HepG2 (cell line): ENCODE data around the gene FNDC8. TPM values are rescaled to one million over a fixed set of nuclear protein-coding genes. Genes with fewer than 3 reads are reported as not detected.

Source experiments
- BCL6 ChIP-seq: IDR thresholded peaks from 2 replicates; pipeline ENCODE4 v1.6.1; 2016; ENCODE audit warnings: missing genetic modification reagents, missing compliant biosample characterization
- CENPT ChIP-seq: sonication (generic); formaldehyde crosslinking; IDR thresholded peaks from 2 replicates; pipeline ENCODE4 v1.8.0; 2022; ENCODE audit warnings: low read depth, mild to moderate bottlenecking, moderate library complexity, missing genetic modification reagents
- FIP1L1 ChIP-seq: fragments of 200-400 bp; formaldehyde crosslinking; IDR thresholded peaks from 2 replicates; pipeline ENCODE4 v1.6.1; 2018; ENCODE audit warnings: low read depth, mild to moderate bottlenecking, low read length, moderate library complexity, borderline replicate concordance; ENCODE audit not compliant: insufficient read depth
- GATAD1 ChIP-seq: IDR thresholded peaks from 2 replicates; pipeline ENCODE4 v1.6.1; 2016; ENCODE audit warnings: missing genetic modification reagents, missing compliant biosample characterization
- KDM3A ChIP-seq: IDR thresholded peaks from 2 replicates; pipeline ENCODE4 v1.6.1; 2018; ENCODE audit warnings: low read depth, missing compliant biosample characterization
- NBN ChIP-seq: fragments of 450-650 bp; conservative IDR thresholded peaks from 2 replicates; pipeline ENCODE4 v1.6.1; 2017
- SIN3B ChIP-seq: fragments of 150-350 bp; IDR thresholded peaks from 2 replicates; pipeline ENCODE4 v1.6.1; 2014; ENCODE audit warnings: low read length
- SMAD3 ChIP-seq: sonication (generic); formaldehyde crosslinking; IDR thresholded peaks from 2 replicates; pipeline ENCODE4 v1.4.0; 2020; ENCODE audit warnings: missing genetic modification reagents
- TAF1 ChIP-seq: sonication (generic); formaldehyde crosslinking; IDR thresholded peaks from 2 replicates; pipeline ENCODE4 v1.4.0; 2020; ENCODE audit warnings: missing genetic modification reagents
- TBX3 ChIP-seq: fragments of 450-650 bp; IDR thresholded peaks from 2 replicates; pipeline ENCODE4 v1.6.1; 2017; ENCODE audit warnings: antibody characterized with exemption, mild to moderate bottlenecking, inconsistent platforms, borderline replicate concordance
- WIZ ChIP-seq: sonication (generic); formaldehyde crosslinking; IDR thresholded peaks from 2 replicates; pipeline ENCODE4 v1.5.1; 2020; ENCODE audit warnings: mild to moderate bottlenecking, missing genetic modification reagents
- ZBTB8A ChIP-seq: sonication (generic); formaldehyde crosslinking; IDR thresholded peaks from 2 replicates; pipeline ENCODE4 v1.4.0; 2020; ENCODE audit warnings: mild to moderate bottlenecking, low read depth, missing genetic modification reagents, borderline replicate concordance
- ZNF160 ChIP-seq: sonication (generic); formaldehyde crosslinking; IDR thresholded peaks from 2 replicates; pipeline ENCODE4 v1.8.0; 2022; ENCODE audit warnings: mild to moderate bottlenecking, inconsistent platforms, missing genetic modification reagents
- ZNF749 ChIP-seq: sonication (generic); formaldehyde crosslinking; IDR thresholded peaks from 2 replicates; pipeline ENCODE4 v1.8.0; 2022; ENCODE audit warnings: mild to moderate bottlenecking, missing genetic modification reagents, moderate library complexity, borderline replicate concordance
- polyA plus RNA-seq, 8 experiments: library from polyadenylated mRNA; depleted of rRNA in 3 of 8; stranded (reverse) in 7 of 8; unstranded in 1 of 8; fragments of >200 nt; fragmentation: Illumina TruSeq in 4 of 8; extraction: Trizol in 4 of 8; gene quantifications; 2 replicates each; pipeline versions ENCODE4 v1.2.1 to v1.2.3, GENCODE V29; 2011 to 2016; ENCODE audit warnings: low read depth in 4 of 8, missing spikeins in 1 of 8, mixed read lengths in 1 of 8; ENCODE audit not compliant: insufficient read depth in 1 of 8
- total RNA-seq, 5 experiments: library from RNA; depleted of rRNA; stranded (reverse); fragments of >200 nt; fragmentation: Illumina TruSeq; extraction: Trizol; gene quantifications; 2 replicates each; pipeline ENCODE4 v1.2.3, GENCODE V29; 2016; ENCODE audit warnings: low read depth in 1 of 5
- TF ChIP-seq, protein P1 (sequence below): sonication (generic); formaldehyde crosslinking; conservative IDR thresholded peaks from 2 replicates; pipeline ENCODE4 v1.4.0; 2020; ENCODE audit warnings: missing genetic modification reagents
- TF ChIP-seq, protein P2 (sequence below): sonication (generic); formaldehyde crosslinking; IDR thresholded peaks from 2 replicates; pipeline ENCODE4 v1.4.0; 2020; ENCODE audit warnings: missing genetic modification reagents
- TF ChIP-seq, protein P3 (sequence below): conservative IDR thresholded peaks from 2 replicates; pipeline ENCODE4 v1.6.1; 2018; ENCODE audit warnings: missing genetic modification reagents
- TF ChIP-seq, protein P4 (sequence below): sonication (generic); formaldehyde crosslinking; IDR thresholded peaks from 2 replicates; pipeline ENCODE4 v1.5.0; 2020; ENCODE audit warnings: mild to moderate bottlenecking, missing genetic modification reagents
- TF ChIP-seq, protein P5 (sequence below): sonication (generic); formaldehyde crosslinking; IDR thresholded peaks from 2 replicates; pipeline ENCODE4 v1.5.0; 2020; ENCODE audit warnings: missing genetic modification reagents

The FNDC8 gene
- total and polyA plus RNA-seq, 2 of the 13 experiments (the other 11 are each of a cell fraction or from before 2014, with no cell fraction given) = not detected

DNA sequence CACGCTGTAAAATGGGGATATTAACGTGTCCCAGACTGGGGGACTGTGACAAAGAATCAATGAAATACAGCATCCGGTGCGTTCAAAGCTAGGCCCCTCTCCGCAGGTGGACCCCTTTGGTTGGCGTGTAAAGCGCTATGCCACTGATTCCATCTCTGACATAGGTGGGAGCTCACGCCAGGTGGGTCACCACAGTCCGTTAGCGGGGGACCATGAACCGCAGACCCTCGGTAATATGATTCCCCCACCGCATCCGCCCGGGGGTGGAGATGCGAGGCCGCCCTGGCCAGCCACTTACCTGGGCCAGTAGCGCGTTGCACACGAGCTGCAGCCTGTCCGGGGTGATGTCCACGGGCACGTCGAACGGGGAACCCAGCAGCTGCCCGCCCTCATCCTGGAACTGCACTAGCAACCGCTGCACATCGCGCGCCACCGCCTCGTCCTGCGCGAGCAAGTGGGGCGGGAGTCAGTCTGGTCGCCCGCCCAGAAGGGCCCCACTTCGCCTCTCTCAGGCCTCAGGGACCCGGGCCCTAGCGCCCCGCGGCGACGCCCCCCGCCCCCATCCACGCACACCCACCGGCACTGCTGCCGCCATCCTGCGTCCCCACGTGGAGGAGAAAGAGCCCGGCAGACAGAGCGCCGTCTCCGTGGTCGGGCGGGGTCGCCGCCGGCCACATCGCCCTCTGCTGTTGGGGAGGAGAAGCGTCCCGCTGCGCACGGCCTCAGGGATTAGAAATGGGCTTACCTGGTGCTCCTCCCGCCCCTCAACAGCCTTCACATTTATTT is 20.5 kb downstream of the FNDC8 start, which contains the start of gene NLE1 (continued):
- TF ChIP-seq, protein P1, sequence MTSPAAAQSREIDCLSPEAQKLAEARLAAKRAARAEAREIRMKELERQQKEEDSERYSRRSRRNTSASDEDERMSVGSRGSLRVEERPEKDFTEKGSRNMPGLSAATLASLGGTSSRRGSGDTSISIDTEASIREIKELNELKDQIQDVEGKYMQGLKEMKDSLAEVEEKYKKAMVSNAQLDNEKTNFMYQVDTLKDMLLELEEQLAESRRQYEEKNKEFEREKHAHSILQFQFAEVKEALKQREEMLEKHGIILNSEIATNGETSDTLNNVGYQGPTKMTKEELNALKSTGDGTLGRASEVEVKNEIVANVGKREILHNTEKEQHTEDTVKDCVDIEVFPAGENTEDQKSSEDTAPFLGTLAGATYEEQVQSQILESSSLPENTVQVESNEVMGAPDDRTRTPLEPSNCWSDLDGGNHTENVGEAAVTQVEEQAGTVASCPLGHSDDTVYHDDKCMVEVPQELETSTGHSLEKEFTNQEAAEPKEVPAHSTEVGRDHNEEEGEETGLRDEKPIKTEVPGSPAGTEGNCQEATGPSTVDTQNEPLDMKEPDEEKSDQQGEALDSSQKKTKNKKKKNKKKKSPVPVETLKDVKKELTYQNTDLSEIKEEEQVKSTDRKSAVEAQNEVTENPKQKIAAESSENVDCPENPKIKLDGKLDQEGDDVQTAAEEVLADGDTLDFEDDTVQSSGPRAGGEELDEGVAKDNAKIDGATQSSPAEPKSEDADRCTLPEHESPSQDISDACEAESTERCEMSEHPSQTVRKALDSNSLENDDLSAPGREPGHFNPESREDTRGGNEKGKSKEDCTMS (CRISPR knock-in tag) = no peak
- no peak for TF ChIP-seq WIZ (CRISPR knock-in tag)
- no peak for TF ChIP-seq TBX3
- TF ChIP-seq FIP1L1 = no peak
- peak; percentile 55; the same call in 1 of the 2 replicates for TF ChIP-seq BCL6 (CRISPR knock-in tag)
- no peak for TF ChIP-seq NBN
- TF ChIP-seq TAF1 (CRISPR knock-in tag) = peak; percentile 94
- TF ChIP-seq CENPT = no peak
- TF ChIP-seq KDM3A (CRISPR knock-in tag) = peak; percentile 88
- TF ChIP-seq, protein P2, sequence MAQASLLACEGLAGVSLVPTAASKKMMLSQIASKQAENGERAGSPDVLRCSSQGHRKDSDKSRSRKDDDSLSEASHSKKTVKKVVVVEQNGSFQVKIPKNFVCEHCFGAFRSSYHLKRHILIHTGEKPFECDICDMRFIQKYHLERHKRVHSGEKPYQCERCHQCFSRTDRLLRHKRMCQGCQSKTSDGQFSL (CRISPR knock-in tag) = 0 out of 2 replicates have a peak, but pooled peaks have one; percentile 35
- TF ChIP-seq ZNF160 (CRISPR knock-in tag) = peak; percentile 79; the same call in 1 of the 2 replicates
- peak; percentile 90 for TF ChIP-seq GATAD1
- TF ChIP-seq, protein P3, sequence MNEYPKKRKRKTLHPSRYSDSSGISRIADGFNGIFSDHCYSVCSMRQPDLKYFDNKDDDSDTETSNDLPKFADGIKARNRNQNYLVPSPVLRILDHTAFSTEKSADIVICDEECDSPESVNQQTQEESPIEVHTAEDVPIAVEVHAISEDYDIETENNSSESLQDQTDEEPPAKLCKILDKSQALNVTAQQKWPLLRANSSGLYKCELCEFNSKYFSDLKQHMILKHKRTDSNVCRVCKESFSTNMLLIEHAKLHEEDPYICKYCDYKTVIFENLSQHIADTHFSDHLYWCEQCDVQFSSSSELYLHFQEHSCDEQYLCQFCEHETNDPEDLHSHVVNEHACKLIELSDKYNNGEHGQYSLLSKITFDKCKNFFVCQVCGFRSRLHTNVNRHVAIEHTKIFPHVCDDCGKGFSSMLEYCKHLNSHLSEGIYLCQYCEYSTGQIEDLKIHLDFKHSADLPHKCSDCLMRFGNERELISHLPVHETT (CRISPR knock-in tag) = peak; percentile 78
- peak; percentile 74 for TF ChIP-seq ZNF749 (CRISPR knock-in tag)
- TF ChIP-seq SMAD3 (CRISPR knock-in tag) = peak; percentile 84; the same call in 1 of the 2 replicates
- TF ChIP-seq, protein P4, sequence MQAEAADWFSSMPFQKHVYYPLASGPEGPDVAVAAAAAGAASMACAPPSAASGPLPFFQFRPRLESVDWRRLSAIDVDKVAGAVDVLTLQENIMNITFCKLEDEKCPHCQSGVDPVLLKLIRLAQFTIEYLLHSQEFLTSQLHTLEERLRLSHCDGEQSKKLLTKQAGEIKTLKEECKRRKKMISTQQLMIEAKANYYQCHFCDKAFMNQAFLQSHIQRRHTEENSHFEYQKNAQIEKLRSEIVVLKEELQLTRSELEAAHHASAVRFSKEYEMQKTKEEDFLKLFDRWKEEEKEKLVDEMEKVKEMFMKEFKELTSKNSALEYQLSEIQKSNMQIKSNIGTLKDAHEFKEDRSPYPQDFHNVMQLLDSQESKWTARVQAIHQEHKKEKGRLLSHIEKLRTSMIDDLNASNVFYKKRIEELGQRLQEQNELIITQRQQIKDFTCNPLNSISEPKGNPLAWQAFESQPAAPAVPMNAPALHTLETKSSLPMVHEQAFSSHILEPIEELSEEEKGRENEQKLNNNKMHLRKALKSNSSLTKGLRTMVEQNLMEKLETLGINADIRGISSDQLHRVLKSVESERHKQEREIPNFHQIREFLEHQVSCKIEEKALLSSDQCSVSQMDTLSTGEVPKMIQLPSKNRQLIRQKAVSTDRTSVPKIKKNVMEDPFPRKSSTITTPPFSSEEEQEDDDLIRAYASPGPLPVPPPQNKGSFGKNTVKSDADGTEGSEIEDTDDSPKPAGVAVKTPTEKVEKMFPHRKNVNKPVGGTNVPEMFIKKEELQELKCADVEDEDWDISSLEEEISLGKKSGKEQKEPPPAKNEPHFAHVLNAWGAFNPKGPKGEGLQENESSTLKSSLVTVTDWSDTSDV (CRISPR knock-in tag) = peak; percentile 20; the same call in 1 of the 2 replicates
- peak; percentile 35; the same call in 1 of the 2 replicates for TF ChIP-seq ZBTB8A (CRISPR knock-in tag)
- no peak for TF ChIP-seq SIN3B
- TF ChIP-seq, protein P5, sequence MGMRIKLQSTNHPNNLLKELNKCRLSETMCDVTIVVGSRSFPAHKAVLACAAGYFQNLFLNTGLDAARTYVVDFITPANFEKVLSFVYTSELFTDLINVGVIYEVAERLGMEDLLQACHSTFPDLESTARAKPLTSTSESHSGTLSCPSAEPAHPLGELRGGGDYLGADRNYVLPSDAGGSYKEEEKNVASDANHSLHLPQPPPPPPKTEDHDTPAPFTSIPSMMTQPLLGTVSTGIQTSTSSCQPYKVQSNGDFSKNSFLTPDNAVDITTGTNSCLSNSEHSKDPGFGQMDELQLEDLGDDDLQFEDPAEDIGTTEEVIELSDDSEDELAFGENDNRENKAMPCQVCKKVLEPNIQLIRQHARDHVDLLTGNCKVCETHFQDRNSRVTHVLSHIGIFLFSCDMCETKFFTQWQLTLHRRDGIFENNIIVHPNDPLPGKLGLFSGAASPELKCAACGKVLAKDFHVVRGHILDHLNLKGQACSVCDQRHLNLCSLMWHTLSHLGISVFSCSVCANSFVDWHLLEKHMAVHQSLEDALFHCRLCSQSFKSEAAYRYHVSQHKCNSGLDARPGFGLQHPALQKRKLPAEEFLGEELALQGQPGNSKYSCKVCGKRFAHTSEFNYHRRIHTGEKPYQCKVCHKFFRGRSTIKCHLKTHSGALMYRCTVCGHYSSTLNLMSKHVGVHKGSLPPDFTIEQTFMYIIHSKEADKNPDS (CRISPR knock-in tag) = no peak
